Thymus (tissue), 14 donors: ENCODE results near the gene PEX13. TPM values are rescaled to one million over a fixed set of nuclear protein-coding genes. Genes with fewer than 3 reads are reported as not detected.

Experiments used
- DNase-seq, 9 donors: peaks; one replicate each; pipeline ENCODE4 v3.0.0-alpha.2; 2013; ENCODE audit warnings: low spot score in 9 of 9, low read depth in 6 of 9, missing footprints in 1 of 9
- H3K27ac ChIP-seq, 2 donors: one replicate each; pipeline ENCODE4 v1.5.1; 2013; ENCODE audit warnings: control low read depth in 1 of 2, low read depth in 1 of 2, low read length in 1 of 2, mild to moderate bottlenecking in 1 of 2, moderate library complexity in 1 of 2
- H3K27me3 ChIP-seq, 2 donors: one replicate each; pipeline ENCODE4 v1.5.1; 2013; ENCODE audit warnings: low read length in 1 of 2; ENCODE audit not compliant: control insufficient read depth in 2 of 2, insufficient read depth in 1 of 2
- H3K36me3 ChIP-seq, 2 donors: one replicate each; pipeline ENCODE4 v1.5.1; 2013; ENCODE audit warnings: low read length in 1 of 2, mild to moderate bottlenecking in 1 of 2, moderate library complexity in 1 of 2; ENCODE audit not compliant: control insufficient read depth in 2 of 2, insufficient read depth in 2 of 2
- H3K4me1 ChIP-seq, 2 donors: one replicate each; pipeline ENCODE4 v1.5.1; 2013; ENCODE audit warnings: low read length in 2 of 2; ENCODE audit not compliant: control insufficient read depth in 2 of 2, insufficient read depth in 2 of 2
- H3K4me3 ChIP-seq, 2 donors: one replicate each; pipeline ENCODE4 v1.5.1; 2013; ENCODE audit warnings: low read length in 2 of 2, control low read depth in 1 of 2, mild to moderate bottlenecking in 1 of 2
- H3K9me3 ChIP-seq, 2 donors: one replicate each; pipeline ENCODE4 v1.5.1; 2013; ENCODE audit warnings: low read length in 1 of 2, mild to moderate bottlenecking in 1 of 2; ENCODE audit not compliant: control insufficient read depth in 2 of 2, insufficient read depth in 1 of 2
- WGBS: extraction: QIAGEN DNeasy Blood & Tissue Kit; methylation state at CpG from one replicate; pipeline ENCODE4 v1.1.7; 2013; 5-methylcytosine and 5-hydroxymethylcytosine counted together
- long read RNA-seq, 10 donors: transcript quantifications; one replicate each; lab custom pipeline, GENCODE V29; 2026
- polyA plus RNA-seq: library from polyadenylated mRNA; stranded (reverse); fragments of 200-250 nt; gene quantifications from one replicate; pipeline ENCODE4 v1.2.3, GENCODE V29; 2013
- total RNA-seq: library from RNA; stranded (reverse); fragments of 120-200 nt; gene quantifications from one replicate; pipeline ENCODE4 v1.2.4, GENCODE V29; 2013
- donor health status: healthy.

PEX13 gene
- 16.9 TPM for total RNA-seq
- 18.8 TPM for polyA plus RNA-seq
- long read RNA-seq, donor 1, full-length matches to known transcripts = 1 of 1 reads
- long read RNA-seq, donor 1, partial matches to known transcripts = 0 of 1 reads
- long read RNA-seq, donor 1, other reads (novel, unspliced or antisense) = 0 of 1 reads
- long read RNA-seq, donor 2, full-length matches to known transcripts = 11 of 16 reads
- long read RNA-seq, donor 2, partial matches to known transcripts = 5 of 16 reads
- long read RNA-seq, donor 2, other reads (novel, unspliced or antisense) = 0 of 16 reads
- long read RNA-seq, donor 3, full-length matches to known transcripts = 6 of 6 reads
- long read RNA-seq, donor 3, partial matches to known transcripts = 0 of 6 reads
- long read RNA-seq, donor 3, other reads (novel, unspliced or antisense) = 0 of 6 reads
- long read RNA-seq, donor 4, full-length matches to known transcripts = 1 of 1 reads
- long read RNA-seq, donor 4, partial matches to known transcripts = 0 of 1 reads
- long read RNA-seq, donor 4, other reads (novel, unspliced or antisense) = 0 of 1 reads
- long read RNA-seq, donor 5, full-length matches to known transcripts = 5 of 5 reads
- long read RNA-seq, donor 5, partial matches to known transcripts = 0 of 5 reads
- long read RNA-seq, donor 5, other reads (novel, unspliced or antisense) = 0 of 5 reads
- long read RNA-seq, donor 6, full-length matches to known transcripts = 7 of 7 reads
- long read RNA-seq, donor 6, partial matches to known transcripts = 0 of 7 reads
- long read RNA-seq, donor 6, other reads (novel, unspliced or antisense) = 0 of 7 reads
- long read RNA-seq, donor 7, full-length matches to known transcripts = 10 of 10 reads
- long read RNA-seq, donor 7, partial matches to known transcripts = 0 of 10 reads
- long read RNA-seq, donor 7, other reads (novel, unspliced or antisense) = 0 of 10 reads
- long read RNA-seq, donor 8, full-length matches to known transcripts = 3 of 3 reads
- long read RNA-seq, donor 8, partial matches to known transcripts = 0 of 3 reads
- long read RNA-seq, donor 8, other reads (novel, unspliced or antisense) = 0 of 3 reads
- long read RNA-seq, donor 9, full-length matches to known transcripts = 3 of 3 reads
- long read RNA-seq, donor 9, partial matches to known transcripts = 0 of 3 reads
- long read RNA-seq, donor 9, other reads (novel, unspliced or antisense) = 0 of 3 reads
- long read RNA-seq, donor 10, full-length matches to known transcripts = 6 of 6 reads
- long read RNA-seq, donor 10, partial matches to known transcripts = 0 of 6 reads
- long read RNA-seq, donor 10, other reads (novel, unspliced or antisense) = 0 of 6 reads

- WGBS = under 1% methylated on average over 39 of the region's 39 CpGs
- Histone ChIP-seq H3K27ac (peak within 1 kb of the TSS; percentile 92 to 96), H3K27me3 (no peaks in the 10 kb centered on the region), H3K9me3 (peaks cover 0 to 10% of the 10 kb centered on the region in 2 donors), H3K4me3 (peak within 1 kb of the TSS; percentile 96 to 99), H3K36me3 (peaks cover 6 to 7% of the 10 kb centered on the region in 2 donors), H3K4me1 (peaks cover 0 to 4% of the 10 kb centered on the region in 2 donors)
- peak in 8 of 9 donors; percentile 26 to 76 (median 64) for DNase-seq
Measured at GRCh38 chr2:61017556-61018317, at the start of gene PEX13, which contains the start of gene PUS10. PEX13 (plus strand) TSS chr2:61017720; CDS start chr2:61017760, 40 bp downstream. PUS10 (minus strand) TSS chr2:61018255; CDS start chr2:61011890, 6,365 bp downstream.

- Histone ChIP-seq H3K4me1 (no peaks in the 10 kb centered on the region), H3K27me3 (no peaks in the 10 kb centered on the region), H3K27ac (no peak overlapping the region), H3K9me3 (no peaks in the 10 kb centered on the region), H3K36me3 (no peaks in the 10 kb centered on the region), H3K4me3 (no peak overlapping the region)
- DNase-seq = no peak
- 98% methylated on average over 32 of the region's 32 CpGs for WGBS
Measured at GRCh38 chr2:60972889-60973656, 44.4 kb upstream of the PEX13 start.

GRCh38 chr2:60973705-60974104 lies 43.8 kb upstream of the PEX13 start:
- Histone ChIP-seq H3K4me3 (no peak overlapping the region), H3K36me3 (no peaks in the 10 kb centered on the region), H3K9me3 (no peaks in the 10 kb centered on the region), H3K27ac (no peak overlapping the region), H3K27me3 (no peaks in the 10 kb centered on the region), H3K4me1 (no peaks in the 10 kb centered on the region)
- WGBS = 96% methylated on average over 5 of the region's 5 CpGs
- DNase-seq = no peak

GRCh38 chr2:60974652-60975051 lies 42.9 kb upstream of the PEX13 start:
- no peaks in the 10 kb centered on the region for H3K27me3 ChIP-seq
- H3K27ac ChIP-seq = no peak overlapping the region
- H3K9me3 ChIP-seq = no peaks in the 10 kb centered on the region
- H3K4me1 ChIP-seq = no peaks in the 10 kb centered on the region
- H3K4me3 ChIP-seq = no peak overlapping the region
- DNase-seq = no peak
- H3K36me3 ChIP-seq = no peaks in the 10 kb centered on the region
- 97% methylated on average over 16 of the region's 16 CpGs for WGBS

- H3K9me3 ChIP-seq = no peaks in the 10 kb centered on the region
- H3K27me3 ChIP-seq = no peaks in the 10 kb centered on the region
- H3K4me1 ChIP-seq = no peaks in the 10 kb centered on the region
- H3K4me3 ChIP-seq = no peak overlapping the region
- 95% methylated on average over 3 of the region's 3 CpGs for WGBS
- H3K36me3 ChIP-seq = no peaks in the 10 kb centered on the region
- DNase-seq = no peak
- H3K27ac ChIP-seq = no peak overlapping the region
Measured at GRCh38 chr2:60976256-60976850, 41.2 kb upstream of the PEX13 start.

GRCh38 chr2:60976875-60977561 lies 40.5 kb upstream of the PEX13 start:
- 76% methylated on average over 5 of the region's 5 CpGs for WGBS
- H3K27ac ChIP-seq = no peak overlapping the region
- no peak overlapping the region for H3K4me3 ChIP-seq
- no peaks in the 10 kb centered on the region for H3K27me3 ChIP-seq
- H3K4me1 ChIP-seq = no peaks in the 10 kb centered on the region
- no peaks in the 10 kb centered on the region for H3K36me3 ChIP-seq
- DNase-seq = no peak
- no peaks in the 10 kb centered on the region for H3K9me3 ChIP-seq

GRCh38 chr2:60977562-60977895 lies 40.0 kb upstream of the PEX13 start:
- no peak for DNase-seq
- WGBS = 98% methylated on average over 1 of the region's 1 CpG
- H3K27ac ChIP-seq = no peak overlapping the region
- no peaks in the 10 kb centered on the region for H3K36me3 ChIP-seq
- H3K4me3 ChIP-seq = no peak overlapping the region
- no peaks in the 10 kb centered on the region for H3K27me3 ChIP-seq
- H3K9me3 ChIP-seq = no peaks in the 10 kb centered on the region
- H3K4me1 ChIP-seq = no peaks in the 10 kb centered on the region
